ENCODE measurements around the gene ANKUB1.

GRCh38 chr3:149744606-149745005, 47.7 kb downstream of the ANKUB1 start:
- no peak for TF ChIP-seq ZBTB21 (CRISPR knock-in tag; IDR thresholded peaks at IDR 0.05; ENCODE audit: borderline replicate concordance)
- no peak for TF ChIP-seq OVOL2 (CRISPR knock-in tag; IDR thresholded peaks at IDR 0.05; ENCODE audit: borderline replicate concordance)
- no peak for TF ChIP-seq TEAD4 (CRISPR knock-in tag; IDR thresholded peaks at IDR 0.05)
- TF ChIP-seq CTCF (IDR thresholded peaks at IDR 0.05): no peak
- no peak for TF ChIP-seq JAZF1 (CRISPR knock-in tag; IDR thresholded peaks at IDR 0.05)
- TF ChIP-seq, protein P1, sequence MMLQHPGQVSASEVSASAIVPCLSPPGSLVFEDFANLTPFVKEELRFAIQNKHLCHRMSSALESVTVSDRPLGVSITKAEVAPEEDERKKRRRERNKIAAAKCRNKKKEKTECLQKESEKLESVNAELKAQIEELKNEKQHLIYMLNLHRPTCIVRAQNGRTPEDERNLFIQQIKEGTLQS (CRISPR knock-in tag; conservative IDR thresholded peaks at IDR 0.05): no peak
- TF ChIP-seq IRF1 (CRISPR knock-in tag; IDR thresholded peaks at IDR 0.05): no peak
- TF ChIP-seq STAT6 (CRISPR knock-in tag; conservative IDR thresholded peaks at IDR 0.05; ENCODE audit: low read depth): no peak
- no peak for TF ChIP-seq SMAD4 (CRISPR knock-in tag; IDR thresholded peaks at IDR 0.05)
- TF ChIP-seq ZNF121 (CRISPR knock-in tag; IDR thresholded peaks at IDR 0.05): no peak
- no peak for TF ChIP-seq ESRRA (CRISPR knock-in tag; IDR thresholded peaks at IDR 0.05; ENCODE audit: borderline replicate concordance)
- TF ChIP-seq, protein P2, sequence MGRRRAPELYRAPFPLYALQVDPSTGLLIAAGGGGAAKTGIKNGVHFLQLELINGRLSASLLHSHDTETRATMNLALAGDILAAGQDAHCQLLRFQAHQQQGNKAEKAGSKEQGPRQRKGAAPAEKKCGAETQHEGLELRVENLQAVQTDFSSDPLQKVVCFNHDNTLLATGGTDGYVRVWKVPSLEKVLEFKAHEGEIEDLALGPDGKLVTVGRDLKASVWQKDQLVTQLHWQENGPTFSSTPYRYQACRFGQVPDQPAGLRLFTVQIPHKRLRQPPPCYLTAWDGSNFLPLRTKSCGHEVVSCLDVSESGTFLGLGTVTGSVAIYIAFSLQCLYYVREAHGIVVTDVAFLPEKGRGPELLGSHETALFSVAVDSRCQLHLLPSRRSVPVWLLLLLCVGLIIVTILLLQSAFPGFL (CRISPR knock-in tag; IDR thresholded peaks at IDR 0.05; ENCODE audit: borderline replicate concordance): no peak
- TF ChIP-seq E2F4 (CRISPR knock-in tag; IDR thresholded peaks at IDR 0.05; ENCODE audit: borderline replicate concordance, low read depth): no peak
- no peak for TF ChIP-seq MAX (CRISPR knock-in tag; IDR thresholded peaks at IDR 0.05)

Measured in WTC11 (cell line).